Measurements from ENCODE around the gene TRMU.

DNA sequence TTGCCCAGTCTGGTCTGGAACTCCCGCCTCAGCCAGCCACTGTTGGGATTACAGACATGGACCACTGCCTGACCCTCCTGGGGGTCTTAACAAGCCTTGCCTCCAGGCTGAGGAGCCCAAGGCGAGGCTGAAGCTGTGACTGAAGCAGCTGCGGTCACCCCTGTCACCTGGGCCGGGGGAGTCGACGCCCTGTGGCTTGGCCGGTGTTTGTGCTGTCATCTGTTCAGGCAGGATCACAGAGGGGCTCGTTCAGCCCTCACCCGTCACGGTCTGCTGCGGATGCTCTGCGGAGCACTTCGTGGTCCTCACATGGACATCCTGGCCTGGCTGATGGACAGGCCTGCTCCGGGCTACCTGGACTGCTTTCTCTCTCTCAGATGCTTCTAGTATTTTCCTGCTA is 23.8 kb downstream of the TRMU start:
- TF ChIP-seq RFX5 (IDR thresholded peaks at IDR 0.05; ENCODE audit: low read depth, low read length) (no peak), POLR2A (IDR thresholded peaks at IDR 0.05; ENCODE audit: low read depth, low read length) (no peak), BHLHE40 (IDR thresholded peaks at IDR 0.05; ENCODE audit: low read depth, low read length) (no peak), MXI1 (IDR thresholded peaks at IDR 0.05; ENCODE audit: borderline replicate concordance, low read depth, low read length) (no peak), RCOR1 (IDR thresholded peaks at IDR 0.05; ENCODE audit: insufficient replicate concordance, low read length) (no peak), MAZ (IDR thresholded peaks at IDR 0.05; ENCODE audit: borderline replicate concordance, low read depth, low read length) (no peak), CEBPB (IDR thresholded peaks at IDR 0.05; ENCODE audit: low read depth, low read length) (no peak), FOS (IDR thresholded peaks at IDR 0.05; ENCODE audit: low read depth, low read length) (no peak)
- TF ChIP-seq, protein P1, sequence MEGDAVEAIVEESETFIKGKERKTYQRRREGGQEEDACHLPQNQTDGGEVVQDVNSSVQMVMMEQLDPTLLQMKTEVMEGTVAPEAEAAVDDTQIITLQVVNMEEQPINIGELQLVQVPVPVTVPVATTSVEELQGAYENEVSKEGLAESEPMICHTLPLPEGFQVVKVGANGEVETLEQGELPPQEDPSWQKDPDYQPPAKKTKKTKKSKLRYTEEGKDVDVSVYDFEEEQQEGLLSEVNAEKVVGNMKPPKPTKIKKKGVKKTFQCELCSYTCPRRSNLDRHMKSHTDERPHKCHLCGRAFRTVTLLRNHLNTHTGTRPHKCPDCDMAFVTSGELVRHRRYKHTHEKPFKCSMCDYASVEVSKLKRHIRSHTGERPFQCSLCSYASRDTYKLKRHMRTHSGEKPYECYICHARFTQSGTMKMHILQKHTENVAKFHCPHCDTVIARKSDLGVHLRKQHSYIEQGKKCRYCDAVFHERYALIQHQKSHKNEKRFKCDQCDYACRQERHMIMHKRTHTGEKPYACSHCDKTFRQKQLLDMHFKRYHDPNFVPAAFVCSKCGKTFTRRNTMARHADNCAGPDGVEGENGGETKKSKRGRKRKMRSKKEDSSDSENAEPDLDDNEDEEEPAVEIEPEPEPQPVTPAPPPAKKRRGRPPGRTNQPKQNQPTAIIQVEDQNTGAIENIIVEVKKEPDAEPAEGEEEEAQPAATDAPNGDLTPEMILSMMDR (conservative IDR thresholded peaks at IDR 0.05; ENCODE audit: low read depth, low read length) = no peak
- TF ChIP-seq, protein P2, sequence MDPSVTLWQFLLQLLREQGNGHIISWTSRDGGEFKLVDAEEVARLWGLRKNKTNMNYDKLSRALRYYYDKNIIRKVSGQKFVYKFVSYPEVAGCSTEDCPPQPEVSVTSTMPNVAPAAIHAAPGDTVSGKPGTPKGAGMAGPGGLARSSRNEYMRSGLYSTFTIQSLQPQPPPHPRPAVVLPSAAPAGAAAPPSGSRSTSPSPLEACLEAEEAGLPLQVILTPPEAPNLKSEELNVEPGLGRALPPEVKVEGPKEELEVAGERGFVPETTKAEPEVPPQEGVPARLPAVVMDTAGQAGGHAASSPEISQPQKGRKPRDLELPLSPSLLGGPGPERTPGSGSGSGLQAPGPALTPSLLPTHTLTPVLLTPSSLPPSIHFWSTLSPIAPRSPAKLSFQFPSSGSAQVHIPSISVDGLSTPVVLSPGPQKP (IDR thresholded peaks at IDR 0.05; ENCODE audit: borderline replicate concordance, low read depth, low read length) = no peak
- TF ChIP-seq, protein P3, sequence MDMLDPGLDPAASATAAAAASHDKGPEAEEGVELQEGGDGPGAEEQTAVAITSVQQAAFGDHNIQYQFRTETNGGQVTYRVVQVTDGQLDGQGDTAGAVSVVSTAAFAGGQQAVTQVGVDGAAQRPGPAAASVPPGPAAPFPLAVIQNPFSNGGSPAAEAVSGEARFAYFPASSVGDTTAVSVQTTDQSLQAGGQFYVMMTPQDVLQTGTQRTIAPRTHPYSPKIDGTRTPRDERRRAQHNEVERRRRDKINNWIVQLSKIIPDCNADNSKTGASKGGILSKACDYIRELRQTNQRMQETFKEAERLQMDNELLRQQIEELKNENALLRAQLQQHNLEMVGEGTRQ (IDR thresholded peaks at IDR 0.05; ENCODE audit: low read depth, low read length) = no peak
